ENCODE results near the gene AGTRAP.

- TF ChIP-seq POLR2AphosphoS5 (IDR thresholded peaks at IDR 0.05; ENCODE audit: borderline replicate concordance, low read depth, low read length) (no peak), FOXP2 (optimal IDR thresholded peaks at IDR 0.05; ENCODE audit: control extremely low read depth, extremely low read length, insufficient read depth) (no peak), EZH2 (IDR thresholded peaks at IDR 0.05) (no peak)
Measured at GRCh38 chr1:11735531-11735853, 444 bp upstream of the AGTRAP start.
